ENCODE results near the gene RIPK4.
"Not testable (repeated sequence)": the region's sequence is repeated elsewhere in the genome, so short reads cannot be mapped to it uniquely, and the experiment has no call there.

The RIPK4 gene

DNA sequence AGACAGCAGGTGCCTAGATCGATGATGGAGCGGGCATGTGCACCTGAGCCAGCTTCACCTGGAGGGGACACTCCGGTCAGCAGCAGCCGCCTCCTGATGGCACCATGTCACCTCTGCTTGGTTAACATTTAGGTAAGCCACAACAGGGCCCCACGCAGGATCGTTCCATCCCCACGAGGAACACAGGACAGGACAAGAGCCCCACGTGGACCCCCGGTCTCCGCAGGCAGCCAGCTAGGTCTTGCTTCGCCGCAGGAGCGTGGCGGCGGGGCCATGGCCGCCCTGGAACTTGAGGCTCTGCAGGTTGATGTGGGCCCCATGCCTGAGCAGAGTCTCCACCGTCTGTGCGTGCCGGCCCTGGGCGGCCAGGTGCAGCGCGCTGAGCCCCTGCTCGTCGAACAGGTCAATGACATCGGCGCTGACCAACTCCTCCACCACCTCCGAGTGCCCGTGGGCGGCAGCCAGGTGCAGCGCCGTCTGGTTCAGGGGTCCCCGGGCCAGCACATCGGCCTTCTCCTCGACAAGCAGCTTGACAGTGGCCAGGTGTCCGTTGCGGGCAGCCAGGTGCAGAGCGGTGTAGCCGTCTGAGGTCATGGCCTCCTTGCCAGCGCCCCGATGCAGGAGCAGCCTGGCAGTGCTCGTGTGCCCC is 26.1 kb downstream of the RIPK4 start:
- in situ Hi-C loops (cut with MboI; ENCODE audit: low sequenced_read_pairs), result no loop called here

DNA sequence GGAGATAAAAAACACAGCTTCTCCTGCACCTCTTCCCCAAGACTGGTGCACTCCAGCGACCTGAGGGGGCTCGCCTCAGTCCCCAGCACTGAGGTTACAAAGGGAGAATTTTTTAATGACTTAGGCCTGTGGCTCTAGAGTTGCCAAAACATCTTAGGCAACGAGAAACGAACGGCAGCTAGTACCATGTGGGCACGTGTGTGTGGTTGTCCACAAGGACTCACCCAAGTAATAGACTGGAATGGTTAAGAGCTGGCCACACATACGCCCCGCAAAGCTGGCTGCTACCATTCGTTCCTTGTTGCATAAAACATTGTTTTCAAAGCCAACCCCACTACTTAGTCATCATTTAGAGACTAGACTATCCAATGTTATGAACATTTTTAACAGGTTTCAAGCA is 26.9 kb downstream of the RIPK4 start:
- in situ Hi-C loops (cut with MboI; ENCODE audit: low sequenced_read_pairs), result no loop called here

DNA sequence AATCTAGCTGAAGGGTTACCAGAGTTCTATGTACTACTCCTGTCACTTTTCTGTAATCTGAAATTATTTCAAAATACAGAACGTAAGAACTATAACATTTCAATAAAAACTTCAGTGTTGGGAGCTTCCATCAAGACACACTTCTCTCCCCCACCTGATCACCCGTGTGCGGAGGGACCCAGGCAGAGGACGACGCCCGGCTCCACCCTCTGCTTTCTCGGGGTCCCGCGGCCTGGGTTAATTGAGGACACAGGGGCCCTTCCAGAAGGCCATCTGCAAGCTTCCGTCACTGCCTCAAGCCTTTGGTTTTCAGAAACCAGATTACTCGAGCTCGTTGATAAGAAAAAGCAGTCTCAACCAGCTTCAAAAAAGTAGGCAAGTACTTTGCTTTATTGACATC is 27.8 kb downstream of the RIPK4 start:
- in situ Hi-C loops (cut with MboI; ENCODE audit: low sequenced_read_pairs), result no loop called here

DNA sequence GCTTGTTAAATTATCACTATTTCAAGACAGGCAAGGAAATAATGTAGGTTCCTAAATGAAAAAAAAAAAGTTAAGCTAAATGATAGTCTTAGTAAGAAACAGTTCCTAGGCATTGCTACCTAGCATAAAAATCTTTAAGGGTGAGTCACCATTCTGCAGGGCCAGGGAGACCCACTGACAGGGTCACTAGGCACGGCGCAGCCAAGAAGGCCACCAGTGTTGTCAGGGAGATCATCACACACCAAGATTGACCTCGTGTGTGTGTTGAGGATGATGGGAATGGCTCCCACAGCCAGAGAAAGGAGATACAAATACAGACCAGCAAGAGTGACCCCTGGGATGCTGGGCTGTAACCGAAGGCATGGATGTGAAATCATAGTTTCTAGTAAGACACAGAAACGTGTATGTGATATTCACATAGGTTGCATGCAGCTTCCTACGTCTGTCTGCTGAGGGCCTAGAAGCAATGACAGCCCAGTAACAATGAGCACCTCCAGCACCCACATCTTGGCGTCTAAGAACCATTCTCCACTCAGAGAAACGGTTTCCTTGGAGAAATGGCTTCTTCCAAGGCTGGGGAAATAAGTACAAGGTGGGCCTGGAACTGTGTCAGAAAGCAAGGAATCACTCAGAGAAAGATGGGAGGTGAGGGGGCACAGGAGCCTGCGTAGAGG is 29.1 kb downstream of the RIPK4 start:
- in situ Hi-C loops (cut with MboI; ENCODE audit: low sequenced_read_pairs), result no loop called here

DNA sequence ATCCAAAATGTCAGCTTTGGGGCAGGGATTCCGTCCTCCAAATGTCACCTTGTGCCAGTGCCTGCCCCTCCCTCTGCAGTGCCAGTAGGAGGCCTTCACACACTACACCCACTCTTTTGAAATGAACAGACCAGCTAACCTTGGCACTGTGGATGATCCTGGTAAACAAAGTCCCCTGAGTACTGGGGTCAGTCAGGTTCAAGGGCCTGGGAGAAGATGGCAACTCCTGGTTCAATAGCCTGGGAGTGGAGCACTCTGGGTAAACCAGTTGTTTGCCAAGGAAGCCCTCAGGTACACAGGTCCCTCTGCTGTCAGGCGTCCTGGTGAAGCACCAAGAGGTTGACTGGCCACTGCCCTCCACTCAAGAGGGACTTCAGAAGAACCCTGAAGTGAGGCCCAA is 30.4 kb downstream of the RIPK4 start:
- in situ Hi-C loops (cut with MboI; ENCODE audit: low sequenced_read_pairs), result no loop called here

DNA sequence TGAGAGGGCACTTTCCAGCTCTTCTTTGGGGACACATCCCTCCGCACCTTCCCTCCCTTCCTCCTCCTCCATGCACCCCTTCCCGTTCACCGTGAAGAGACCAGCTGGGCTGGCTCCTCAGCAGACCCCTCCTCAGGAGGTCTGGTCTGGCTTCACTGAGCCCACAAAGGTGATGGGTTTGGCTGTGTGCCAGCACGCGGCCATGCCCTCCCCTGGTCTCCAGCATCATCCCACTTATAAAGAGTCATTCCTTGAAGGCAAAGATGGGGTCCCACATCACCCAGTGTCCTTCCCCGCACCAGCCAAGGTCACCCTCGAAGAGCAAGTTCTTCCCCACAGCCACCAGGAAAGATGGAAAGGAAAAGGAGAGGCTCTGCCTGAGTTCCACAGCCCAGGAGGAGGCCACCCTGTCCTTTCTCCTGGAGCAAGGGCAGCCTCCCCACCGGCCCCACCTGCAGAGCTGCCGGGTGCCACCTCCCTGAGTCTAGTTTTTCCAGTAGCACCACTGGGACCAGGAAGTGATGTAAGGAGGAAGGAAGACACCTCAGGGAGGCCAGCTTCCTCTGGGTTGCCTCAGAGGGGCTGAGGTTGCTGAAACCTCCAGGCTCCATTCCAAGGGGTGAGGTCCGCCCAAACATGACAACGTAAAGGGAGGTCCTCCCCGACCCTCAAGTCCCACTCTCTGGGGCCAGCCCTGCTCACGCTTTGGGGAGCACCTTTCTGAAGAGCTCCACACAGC is 32.7 kb downstream of the RIPK4 start:
- in situ Hi-C loops (cut with MboI; ENCODE audit: low sequenced_read_pairs), result no loop called here

DNA sequence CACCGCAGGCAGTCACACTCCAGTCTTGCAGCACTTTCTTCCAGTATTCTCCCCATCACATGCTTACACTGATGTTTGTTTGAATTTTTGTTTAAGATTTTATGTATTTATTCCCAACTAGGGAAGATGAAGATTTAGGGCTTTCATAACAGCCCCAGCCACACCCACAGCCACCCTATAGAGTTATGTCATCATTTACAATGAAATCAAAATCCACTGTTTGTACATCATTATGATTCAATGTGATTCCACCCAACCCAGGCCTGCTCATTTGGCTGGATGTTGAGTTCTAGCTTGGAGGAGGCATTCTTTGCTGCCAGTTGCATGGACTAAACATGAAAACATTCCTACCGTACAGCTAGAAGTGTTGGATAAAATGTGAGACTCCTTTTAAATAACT is 35.8 kb downstream of the RIPK4 start:
- in situ Hi-C loops (cut with MboI; ENCODE audit: low sequenced_read_pairs), result no loop called here

DNA sequence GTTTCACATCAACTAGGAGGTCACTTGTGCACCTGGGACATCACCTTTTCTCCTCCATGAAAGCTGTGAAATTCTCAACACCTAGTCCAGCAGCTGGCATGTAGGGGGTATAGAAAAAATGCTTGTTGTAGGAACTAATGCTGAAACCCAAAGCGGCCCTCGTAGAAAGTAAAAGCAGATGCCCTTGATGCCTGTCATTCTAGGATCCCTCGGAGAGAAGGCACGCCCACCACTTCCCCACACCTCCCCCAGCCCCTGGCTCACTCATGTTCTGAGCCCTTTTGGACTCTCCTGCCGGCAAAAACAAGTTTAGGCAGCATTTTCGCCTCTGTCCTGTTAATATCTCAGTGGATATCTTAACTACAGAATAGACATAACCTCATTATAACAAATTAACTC is 36.5 kb downstream of the RIPK4 start:
- in situ Hi-C loops (cut with MboI; ENCODE audit: low sequenced_read_pairs), result no loop called here

DNA sequence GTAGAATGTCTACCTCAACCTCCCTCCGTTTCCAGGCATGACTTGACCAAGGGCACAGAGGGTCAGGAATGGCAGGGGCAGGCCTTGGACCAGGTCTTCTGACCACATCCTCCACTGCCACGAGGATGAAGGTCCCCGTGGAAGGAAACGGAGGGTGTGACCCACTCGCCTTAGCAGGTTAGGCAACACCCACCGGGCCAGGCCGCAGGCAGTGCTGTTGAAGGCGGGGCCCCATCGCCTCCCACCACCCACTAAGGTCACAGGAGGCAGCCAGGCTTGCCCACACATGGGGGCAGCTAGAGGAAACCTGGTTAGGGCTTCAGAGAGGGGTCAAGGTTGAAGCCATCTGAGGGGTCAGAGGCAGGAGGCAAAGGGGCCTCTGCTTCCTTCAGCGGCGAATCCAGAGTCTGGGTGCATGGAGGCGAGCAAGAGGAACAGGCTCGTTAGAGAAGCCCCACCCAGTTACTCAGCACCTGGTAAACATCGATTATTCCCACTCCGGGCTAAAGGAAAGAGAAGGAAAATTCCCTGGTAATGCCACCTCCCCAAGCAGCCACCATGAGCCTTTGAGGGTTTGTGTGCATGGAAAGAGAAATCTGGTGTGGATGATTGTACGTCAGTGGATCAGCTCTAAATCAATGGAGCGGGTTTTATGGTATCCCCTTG is 37.0 kb downstream of the RIPK4 start:
- in situ Hi-C loops (cut with MboI; ENCODE audit: low sequenced_read_pairs), result no loop called here

DNA sequence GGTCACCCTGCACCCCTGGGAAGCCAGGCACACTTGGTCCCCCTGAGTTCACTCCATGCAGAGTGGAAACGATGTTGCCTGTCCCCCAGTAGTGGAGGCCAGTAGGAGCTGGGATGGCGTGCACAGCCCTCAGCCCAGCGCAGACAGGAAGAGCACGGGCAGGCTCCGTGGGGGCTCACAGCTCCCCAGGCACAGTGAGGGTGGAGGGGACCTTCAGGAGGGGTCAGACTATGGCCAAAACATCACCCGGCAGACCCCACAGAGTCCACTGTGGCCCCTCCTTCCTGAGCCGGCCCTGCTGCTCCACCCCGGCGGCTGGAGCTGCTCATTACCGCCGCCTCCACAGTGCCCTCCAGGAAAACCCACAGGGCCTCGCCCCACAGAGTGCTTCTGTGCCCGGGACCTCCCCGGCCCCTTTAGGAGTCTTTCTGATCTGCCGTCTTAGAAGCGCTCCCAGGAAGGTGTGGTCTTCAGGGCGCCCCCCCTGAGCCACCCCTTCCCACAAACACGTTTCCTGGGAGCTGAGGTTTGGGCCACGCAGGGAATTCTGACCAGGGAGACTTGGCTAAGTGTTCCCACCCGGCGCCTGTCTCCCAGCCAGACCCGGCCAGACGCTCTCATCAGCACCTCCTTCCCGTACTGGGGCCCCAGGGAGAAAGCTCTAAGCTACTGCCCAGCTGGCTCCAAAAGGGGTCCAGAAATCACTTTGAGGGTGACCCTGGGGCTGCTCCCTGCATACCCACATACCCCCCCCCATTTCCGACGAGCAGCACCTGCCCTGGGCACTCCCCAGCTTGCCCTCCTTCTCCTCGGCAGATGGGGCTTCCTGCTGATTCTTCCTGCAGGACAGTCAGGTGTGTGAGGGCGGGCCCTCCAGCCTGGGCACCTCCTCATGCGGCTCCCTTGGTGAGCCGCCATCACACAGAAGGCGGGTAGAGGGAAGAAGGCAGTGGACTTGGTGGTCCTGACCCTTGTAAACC is 38.8 kb downstream of the RIPK4 start:
- in situ Hi-C loops (cut with MboI; ENCODE audit: low sequenced_read_pairs), result no loop called here

DNA sequence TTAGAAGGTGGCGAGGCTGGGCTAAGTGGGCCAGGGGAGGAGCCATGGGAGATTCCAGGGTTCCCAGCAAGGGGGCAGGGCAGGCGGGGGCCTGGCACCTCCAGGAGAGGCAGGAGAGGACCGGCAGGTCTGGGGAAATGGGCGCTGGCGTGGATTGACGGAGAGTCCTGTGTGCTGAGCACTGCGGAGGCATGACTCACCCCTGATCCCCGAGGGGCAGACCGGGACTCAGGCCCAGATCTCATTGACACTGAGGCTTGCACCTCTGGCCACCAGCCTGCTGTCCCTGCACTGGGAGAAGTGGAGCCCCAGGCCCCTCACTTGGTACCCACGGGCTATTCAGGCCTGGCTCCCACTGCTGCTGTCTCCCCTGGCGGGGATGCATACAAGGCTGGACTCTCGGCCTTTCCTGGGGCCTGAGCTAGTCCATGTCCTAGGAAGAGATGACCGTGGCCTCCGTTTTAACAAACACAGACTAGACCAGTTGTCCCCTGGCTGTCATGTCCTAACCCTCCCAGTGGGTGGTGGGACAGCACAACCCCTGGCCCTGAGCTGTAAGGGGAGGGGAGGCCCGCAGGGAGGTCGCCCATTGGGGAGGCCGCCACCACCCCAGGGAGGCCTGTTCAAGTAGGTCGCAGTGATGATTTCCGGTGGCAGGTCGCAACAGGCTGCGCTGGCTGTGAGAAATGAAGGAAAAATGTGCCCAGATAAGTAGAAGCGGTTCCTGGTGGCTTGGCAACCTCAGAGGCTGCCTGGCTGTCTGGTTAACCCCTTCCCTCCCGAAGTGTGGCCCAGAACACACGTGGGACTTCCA is 39.7 kb downstream of the RIPK4 start:
- in situ Hi-C loops (cut with MboI; ENCODE audit: low sequenced_read_pairs), result no loop called here

DNA sequence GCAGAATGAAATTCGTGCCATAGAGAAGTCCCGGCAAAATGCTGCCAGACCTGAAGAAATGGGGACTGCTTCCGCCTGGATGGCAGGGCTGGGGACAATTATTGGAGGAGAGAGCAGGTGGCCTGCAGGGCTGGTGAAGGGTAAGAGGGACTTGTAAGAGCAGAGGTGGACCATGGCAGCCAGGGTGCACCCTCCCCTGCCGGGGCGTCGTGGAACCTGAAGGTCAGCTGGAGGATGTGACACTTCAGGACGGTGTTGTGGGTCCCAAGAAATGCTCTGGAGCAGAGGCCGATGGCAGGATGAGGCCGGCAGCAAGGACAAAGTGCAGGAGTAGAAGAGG is 40.3 kb downstream of the RIPK4 start:
- in situ Hi-C loops (cut with MboI; ENCODE audit: low sequenced_read_pairs), result no loop called here

DNA sequence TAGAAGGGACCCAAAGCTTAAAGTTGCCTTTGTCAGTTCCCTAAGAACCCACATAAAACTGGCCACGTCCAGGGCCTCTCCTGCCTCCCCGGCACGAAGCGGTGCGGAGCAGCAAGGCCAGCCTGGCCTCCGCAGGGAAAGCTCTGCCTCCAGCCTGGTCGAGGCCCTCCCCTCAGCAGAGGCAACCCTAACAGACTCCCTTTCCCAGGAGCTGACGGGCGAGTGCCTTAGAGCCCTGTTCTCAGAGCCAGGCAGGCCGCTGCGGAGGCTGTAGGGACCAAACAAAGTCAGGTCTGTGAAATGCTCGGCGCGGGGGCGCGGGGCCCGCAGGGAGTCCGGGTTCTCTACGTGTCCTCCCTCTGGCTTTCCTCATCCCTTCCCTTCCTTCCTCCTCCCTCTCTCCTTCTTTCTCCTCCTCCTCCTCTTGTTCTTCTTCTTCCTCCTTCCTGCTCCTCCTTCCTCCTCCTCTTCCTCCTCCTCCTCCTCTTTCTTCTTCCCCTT is 40.7 kb downstream of the RIPK4 start:
- in situ Hi-C loops (cut with MboI; ENCODE audit: low sequenced_read_pairs), result no loop called here

DNA sequence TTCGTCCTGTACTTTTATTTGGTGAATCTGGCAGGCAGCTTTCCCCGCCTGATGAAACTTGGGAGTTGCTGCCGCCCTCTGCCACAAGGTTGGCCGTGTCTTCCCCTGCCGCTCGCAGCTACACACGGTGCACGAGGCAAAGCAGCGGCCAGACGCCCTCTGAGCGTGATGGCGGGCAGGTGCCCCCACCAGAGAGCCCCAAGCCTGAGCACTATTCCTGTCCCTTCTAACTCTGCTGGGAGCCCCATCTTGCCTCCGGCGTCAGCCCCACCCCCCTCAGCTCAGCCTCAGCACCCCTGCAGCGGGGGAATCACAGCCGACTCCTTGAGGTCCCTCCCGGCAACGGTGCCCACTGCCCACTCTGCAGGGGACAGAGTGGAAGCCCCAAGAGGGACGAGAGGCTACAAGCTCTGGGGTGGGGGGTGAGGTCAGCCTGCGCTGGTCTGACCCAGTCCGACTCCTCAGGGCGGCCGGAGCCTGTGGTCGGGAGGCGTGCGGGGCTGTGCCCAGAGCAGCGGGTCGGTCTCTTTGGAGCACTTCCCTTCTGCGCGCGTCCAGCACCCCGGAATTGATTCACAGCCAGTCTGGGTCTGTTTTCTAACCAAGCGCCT is 41.3 kb downstream of the RIPK4 start:
- in situ Hi-C loops (cut with MboI; ENCODE audit: low sequenced_read_pairs), result no loop called here

DNA sequence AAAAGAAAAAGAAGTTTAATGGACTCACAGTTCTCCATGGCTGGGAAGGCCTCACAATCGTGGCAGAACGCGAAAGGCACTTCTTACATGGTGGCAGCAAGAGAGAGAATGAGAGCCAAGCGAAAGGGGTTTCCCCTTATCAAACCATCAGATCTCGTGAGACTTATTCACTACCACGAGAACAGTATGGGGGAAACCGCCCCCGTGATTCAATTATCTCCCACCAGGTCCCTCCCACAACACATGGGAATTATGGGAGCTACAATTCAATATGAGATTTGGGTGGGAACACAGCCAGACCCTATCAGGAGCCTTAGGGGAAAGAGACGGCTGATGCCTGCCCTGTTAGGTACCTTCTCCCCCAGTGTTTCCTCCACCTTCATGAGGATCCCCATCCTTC is 43.0 kb downstream of the RIPK4 start:
- in situ Hi-C loops (cut with MboI; ENCODE audit: low sequenced_read_pairs), result not testable (repeated sequence)

DNA sequence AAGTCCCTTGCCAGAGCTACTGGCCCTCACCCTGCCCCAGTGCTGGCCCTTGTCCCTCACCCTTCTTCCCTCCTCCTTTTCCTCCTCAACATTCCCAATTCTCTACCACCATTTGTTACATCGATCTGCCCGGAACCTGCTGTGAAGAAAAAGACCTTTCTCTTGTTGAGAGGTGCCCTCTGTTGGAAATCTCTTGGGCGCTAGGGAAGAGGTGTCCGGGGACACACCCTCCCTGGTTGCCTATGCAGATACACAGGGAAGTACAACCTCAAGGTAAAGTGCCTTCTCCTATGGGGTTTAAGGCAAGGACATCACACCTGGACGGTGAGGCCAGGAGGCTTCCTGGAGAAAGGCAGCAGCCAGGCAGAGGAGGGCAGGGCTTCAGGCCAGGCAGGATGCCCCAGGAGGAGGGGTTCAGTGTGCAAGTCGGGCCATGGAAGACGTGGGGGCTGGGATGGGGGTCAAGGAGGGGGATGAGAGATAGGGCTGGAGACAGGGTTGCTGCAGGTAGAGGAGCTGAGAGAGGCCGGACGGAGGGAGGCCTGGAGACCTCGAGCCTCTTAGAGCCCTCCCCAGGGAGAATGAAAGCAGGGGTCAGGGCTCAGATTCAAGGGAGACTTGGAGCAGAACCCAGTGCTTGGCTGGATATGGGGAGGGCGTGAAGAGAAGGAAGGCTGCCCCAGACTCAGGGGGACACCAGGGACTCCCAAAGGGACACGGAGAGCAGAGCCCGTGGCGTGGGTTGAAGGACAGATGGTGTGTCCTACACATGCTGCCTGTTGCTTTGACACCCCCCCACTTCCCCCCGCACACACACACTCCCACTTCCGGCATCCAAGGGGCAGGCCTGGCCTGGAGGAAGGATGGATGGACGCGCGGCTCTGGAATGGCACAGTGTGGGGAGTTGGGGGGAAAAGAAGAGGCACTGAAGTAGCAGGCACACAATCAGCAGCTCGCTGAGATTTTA is 44.5 kb downstream of the RIPK4 start:
- in situ Hi-C loops (cut with MboI; ENCODE audit: low sequenced_read_pairs), result no loop called here

DNA sequence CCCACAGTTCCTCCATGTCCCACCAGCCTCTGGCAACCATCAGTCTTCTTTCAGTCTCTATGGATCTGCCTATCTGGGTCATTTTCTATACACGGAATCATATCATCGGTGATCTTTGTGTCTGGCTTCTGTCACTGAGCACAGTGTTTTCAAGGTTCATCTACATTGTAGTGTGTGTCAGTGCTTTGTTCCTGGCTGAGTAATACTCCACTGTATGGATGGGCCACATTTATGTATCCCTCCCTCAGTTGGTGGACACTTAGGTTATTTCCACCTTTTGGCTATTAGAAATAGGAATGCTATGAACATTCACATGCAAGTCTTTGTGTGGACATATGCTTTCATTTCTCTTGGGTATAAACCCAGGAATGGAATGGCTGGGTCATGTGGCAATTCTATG is 46.6 kb downstream of the RIPK4 start:
- in situ Hi-C loops (cut with MboI; ENCODE audit: low sequenced_read_pairs), result no loop called here

DNA sequence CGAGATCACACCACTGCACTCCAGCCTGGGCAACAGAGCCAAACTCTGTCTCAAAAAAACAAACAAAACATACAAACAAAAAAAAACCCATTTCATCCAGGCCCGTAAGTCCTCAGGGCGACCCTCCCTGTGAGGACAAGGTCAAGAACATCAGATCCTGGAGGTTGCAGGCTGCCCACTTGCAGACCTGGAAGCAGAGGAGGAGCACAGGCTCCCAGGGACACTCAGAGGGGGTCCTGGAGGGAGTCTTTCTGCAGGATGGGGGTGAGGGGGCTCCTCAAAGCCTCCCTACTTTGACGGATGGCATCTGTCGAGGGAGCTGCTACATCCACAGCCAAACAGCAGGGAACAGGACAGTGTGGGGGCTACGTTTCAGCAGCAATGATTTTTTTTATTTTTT is 47.2 kb downstream of the RIPK4 start:
- in situ Hi-C loops (cut with MboI; ENCODE audit: low sequenced_read_pairs), result no loop called here
